Upper lobe of left lung (tissue), 4 donors: ENCODE measurements around the gene SIDT1.

Source experiments
- CTCF ChIP-seq, 6 experiments: fragments of 450-650 bp in 4 of 6; fragments of 200-600 bp in 2 of 6; sonication (generic) in 2 of 6; IDR thresholded peaks; one replicate each; pipeline ENCODE4 v1.5.1; 2016 to 2019; ENCODE audit warnings: antibody characterized with exemption in 6 of 6
- POLR2A ChIP-seq, 4 donors: fragments of 450-650 bp; IDR thresholded peaks; one replicate each; pipeline ENCODE4 v1.5.1; 2016 to 2017; ENCODE audit warnings: antibody characterized with exemption in 4 of 4, mild to moderate bottlenecking in 2 of 4
- POLR2AphosphoS5 ChIP-seq, 2 donors: sonication (generic); formaldehyde crosslinking; IDR thresholded peaks; one replicate each; pipeline ENCODE4 v1.5.1; 2017; ENCODE audit warnings: antibody characterized with exemption in 2 of 2

- TF ChIP-seq CTCF (IDR thresholded peaks at IDR 0.05) (no peak), POLR2A (IDR thresholded peaks at IDR 0.05) (no peak), POLR2AphosphoS5 (IDR thresholded peaks at IDR 0.05) (no peak)
Measured at GRCh38 chr3:113659101-113659541, 126.8 kb downstream of the SIDT1 start.
